ENCODE data around the gene GNB3. TPM values are rescaled to one million over a fixed set of nuclear protein-coding genes. Genes with fewer than 3 reads are reported as not detected.

GNB3 gene
- total and polyA plus RNA-seq, 4 donors = 1.2 to 3.3 (median 1.7) TPM

- WGBS, 2 donors = 93 to 95% methylated on average over 4 of the region's 4 CpGs
- no peaks in the 10 kb centered on the region for H3K27me3 ChIP-seq (ENCODE audit: control insufficient read depth in 3 of 3, insufficient read depth in 3 of 3, low read length in 2 of 3)
- H3K9me3 ChIP-seq (ENCODE audit: control insufficient read depth in 4 of 4, insufficient read depth in 3 of 4, low read length in 3 of 4) = no peaks in the 10 kb centered on the region
- peaks cover 0 to 20% (median 0%) of the 10 kb centered on the region in 5 donors for H3K4me1 ChIP-seq (ENCODE audit: control insufficient read depth in 5 of 5, insufficient read depth in 5 of 5, low read length in 5 of 5)
- no peak for DNase-seq
- no peak overlapping the region for H3K4me3 ChIP-seq
- no peak overlapping the region for H3K9ac ChIP-seq (ENCODE audit: insufficient read depth in 1 of 2, low read length in 2 of 2)
- no peak for ATAC-seq (ENCODE audit: insufficient read depth, low FRiP score)
- peaks cover 0 to 12% (median 7%) of the 10 kb centered on the region in 4 donors for H3K36me3 ChIP-seq (ENCODE audit: control insufficient read depth in 4 of 4, insufficient read depth in 4 of 4, low read length in 4 of 4)
- no peak overlapping the region for H3K27ac ChIP-seq (ENCODE audit: low read depth in 1 of 2, low read length in 1 of 2)
- TF ChIP-seq CTCF (IDR thresholded peaks at IDR 0.05; ENCODE audit: control extremely low read depth, extremely low read depth) = no peak
Measured at GRCh38 chr12:6832125-6832524, 8.6 kb upstream of the GNB3 start.

- H3K9me3 ChIP-seq (ENCODE audit: control insufficient read depth in 4 of 4, insufficient read depth in 3 of 4, low read length in 3 of 4) = no peaks in the 10 kb centered on the region
- no peak overlapping the region for H3K9ac ChIP-seq (ENCODE audit: insufficient read depth in 1 of 2, low read length in 2 of 2)
- H3K27ac ChIP-seq (ENCODE audit: low read depth in 1 of 2, low read length in 1 of 2) = peak overlapping the region in 1 of 2 donors; percentile 94
- no peak for TF ChIP-seq CTCF (IDR thresholded peaks at IDR 0.05; ENCODE audit: control extremely low read depth, extremely low read depth)
- H3K4me3 ChIP-seq = no peak overlapping the region
- no peaks in the 10 kb centered on the region for H3K27me3 ChIP-seq (ENCODE audit: control insufficient read depth in 3 of 3, insufficient read depth in 3 of 3, low read length in 2 of 3)
- H3K4me1 ChIP-seq (ENCODE audit: control insufficient read depth in 5 of 5, insufficient read depth in 5 of 5, low read length in 5 of 5) = peaks cover 0 to 15% (median 0%) of the 10 kb centered on the region in 5 donors
- ATAC-seq (ENCODE audit: insufficient read depth, low FRiP score) = no peak
- peaks cover 0 to 16% (median 12%) of the 10 kb centered on the region in 4 donors for H3K36me3 ChIP-seq (ENCODE audit: control insufficient read depth in 4 of 4, insufficient read depth in 4 of 4, low read length in 4 of 4)
- no peak for DNase-seq
- 85 to 94% methylated on average over 6 of the region's 6 CpGs for WGBS, 2 donors
Measured at GRCh38 chr12:6833189-6833890, 7.4 kb upstream of the GNB3 start.

- no peak overlapping the region for H3K9ac ChIP-seq (ENCODE audit: insufficient read depth in 1 of 2, low read length in 2 of 2)
- H3K4me3 ChIP-seq = no peak overlapping the region
- WGBS, 2 donors = 92 to 95% methylated on average over 1 of the region's 1 CpG
- peaks cover 0 to 10% (median 0%) of the 10 kb centered on the region in 5 donors for H3K4me1 ChIP-seq (ENCODE audit: control insufficient read depth in 5 of 5, insufficient read depth in 5 of 5, low read length in 5 of 5)
- TF ChIP-seq CTCF (IDR thresholded peaks at IDR 0.05; ENCODE audit: control extremely low read depth, extremely low read depth) = no peak
- peaks cover 0 to 23% (median 14%) of the 10 kb centered on the region in 4 donors for H3K36me3 ChIP-seq (ENCODE audit: control insufficient read depth in 4 of 4, insufficient read depth in 4 of 4, low read length in 4 of 4)
- no peak for ATAC-seq (ENCODE audit: insufficient read depth, low FRiP score)
- DNase-seq = no peak
- no peaks in the 10 kb centered on the region for H3K27me3 ChIP-seq (ENCODE audit: control insufficient read depth in 3 of 3, insufficient read depth in 3 of 3, low read length in 2 of 3)
- peak overlapping the region in 1 of 2 donors; percentile 94 for H3K27ac ChIP-seq (ENCODE audit: low read depth in 1 of 2, low read length in 1 of 2)
- H3K9me3 ChIP-seq (ENCODE audit: control insufficient read depth in 4 of 4, insufficient read depth in 3 of 4, low read length in 3 of 4) = no peaks in the 10 kb centered on the region
Measured at GRCh38 chr12:6834254-6834653, 6.5 kb upstream of the GNB3 start.

Data from lung (tissue), 12 donors.